Stomach (tissue), 9 donors: ENCODE results near the gene NALCN. TPM values are rescaled to one million over a fixed set of nuclear protein-coding genes. Genes with fewer than 3 reads are reported as not detected.

Experiments used
- DNase-seq, 2 donors: peaks; one replicate each; pipeline versions ENCODE4 v3.0.0 to v3.0.0-alpha.2; 2013 to 2019
- H3K27ac ChIP-seq, 5 donors: fragments of 200-600 bp in 4 of 5; sonication (generic) in 4 of 5; one replicate each; pipeline ENCODE4 v1.5.1; 2013 to 2019; ENCODE audit warnings: mild to moderate bottlenecking in 1 of 5, moderate library complexity in 1 of 5
- H3K27me3 ChIP-seq, 3 donors: fragments of 200-600 bp; sonication (generic); one replicate each; pipeline ENCODE4 v1.5.1; 2017 to 2019; ENCODE audit warnings: mixed run types in 1 of 3
- H3K36me3 ChIP-seq, 4 donors: fragments of 200-600 bp; sonication (generic); 1 replicate in 3 of 4; 2 replicates in 1 of 4; pipeline ENCODE4 v1.5.1; 2016 to 2019
- H3K4me1 ChIP-seq, 4 donors: fragments of 200-600 bp; sonication (generic); one replicate each; pipeline ENCODE4 v1.5.1; 2016 to 2019
- H3K4me3 ChIP-seq, 4 donors: fragments of 200-600 bp; sonication (generic) in 3 of 4; one replicate each; pipeline ENCODE4 v1.5.1; 2016 to 2019; ENCODE audit warnings: mild to moderate bottlenecking in 1 of 4
- H3K9me3 ChIP-seq, 4 donors: fragments of 200-600 bp; sonication (generic); one replicate each; pipeline ENCODE4 v1.5.1; 2016 to 2019
- CTCF ChIP-seq, 7 experiments: fragments of 450-650 bp in 4 of 7; fragments of 200-600 bp in 3 of 7; sonication (generic) in 3 of 7; IDR thresholded peaks; one replicate each; pipeline ENCODE4 v1.5.1; 2016 to 2019; ENCODE audit warnings: antibody characterized with exemption in 7 of 7, control low read depth in 2 of 7, mild to moderate bottlenecking in 1 of 7
- EP300 ChIP-seq: sonication (generic); formaldehyde crosslinking; IDR thresholded peaks from one replicate; pipeline ENCODE4 v1.6.1; 2017; ENCODE audit warnings: antibody characterized with exemption
- POLR2A ChIP-seq, 4 donors: fragments of 450-650 bp; IDR thresholded peaks; one replicate each; pipeline ENCODE4 v1.6.1; 2016; ENCODE audit warnings: antibody characterized with exemption in 4 of 4, control low read depth in 2 of 4, mild to moderate bottlenecking in 1 of 4, moderate library complexity in 1 of 4
- POLR2AphosphoS5 ChIP-seq, 3 donors: sonication (generic); formaldehyde crosslinking; IDR thresholded peaks; one replicate each; pipeline ENCODE4 v1.6.1; 2016; ENCODE audit warnings: antibody characterized with exemption in 3 of 3
- WGBS, 5 donors: extraction: QIAGEN DNeasy Blood & Tissue Kit in 3 of 5; methylation state at CpG; one replicate each; pipeline versions ENCODE4 v1.1.5 to v1.1.7; 2013 to 2018; 5-methylcytosine and 5-hydroxymethylcytosine counted together
- intact Hi-C: fragments of 100-400 bp; cut with DNase I; formaldehyde crosslinking; loops from one replicate; pipeline ENCODE4 v1.15.1; 2023; ENCODE audit warnings: low total_unique reads
- polyA plus RNA-seq, 3 donors: library from polyadenylated mRNA; stranded (reverse); fragments of 200-250 nt; gene quantifications; one replicate each; pipeline ENCODE4 v1.2.3, GENCODE V29; 2013
- total RNA-seq, 5 donors: library from RNA; depleted of rRNA; stranded (reverse); fragments of >200 nt; gene quantifications; one replicate each; pipeline versions ENCODE4 v1.1.0 to v1.2.3, GENCODE V29; 2014 to 2016
- donor health status: healthy with polysubstance abuse.
- donor health status: Bipolar disorder and iron deficiency.
- donor health status: healthy.

Gene NALCN
- total and polyA plus RNA-seq, 8 donors: 0.15 to 2.9 (median 1.2) TPM; not detected in 2

GRCh38 chr13:101267656-101268055 is 148.7 kb downstream of the NALCN start:
- H3K4me1 ChIP-seq: no peaks in the 10 kb centered on the region
- no peaks in the 10 kb centered on the region for H3K27me3 ChIP-seq
- H3K27ac ChIP-seq: no peak overlapping the region
- intact Hi-C loops: no loop called here
- no peak overlapping the region for H3K4me3 ChIP-seq
- H3K9me3 ChIP-seq: no peaks in the 10 kb centered on the region
- H3K36me3 ChIP-seq: no peaks in the 10 kb centered on the region
- DNase-seq: no peak
- WGBS, 5 donors: 82 to 92% (median 87%) methylated on average over 4 to 5 of the region's 5 CpGs
- TF ChIP-seq CTCF (IDR thresholded peaks at IDR 0.05): no peak
- no peak for TF ChIP-seq POLR2AphosphoS5 (IDR thresholded peaks at IDR 0.05)
- TF ChIP-seq EP300: no peak
- no peak for TF ChIP-seq POLR2A (IDR thresholded peaks at IDR 0.05)

- Histone ChIP-seq H3K4me1 (no peaks in the 10 kb centered on the region), H3K27ac (no peak overlapping the region), H3K36me3 (no peaks in the 10 kb centered on the region), H3K27me3 (no peaks in the 10 kb centered on the region), H3K9me3 (no peaks in the 10 kb centered on the region), H3K4me3 (no peak overlapping the region)
- TF ChIP-seq CTCF (IDR thresholded peaks at IDR 0.05) (no peak), POLR2AphosphoS5 (IDR thresholded peaks at IDR 0.05) (no peak)
- 69 to 76% (median 73%) methylated on average over 3 of the region's 3 CpGs for WGBS, 5 donors
- DNase-seq: no peak
- intact Hi-C loops: no loop called here
These were observed 150.4 kb downstream of the NALCN start for GRCh38 chr13:101265934-101266333.

GRCh38 chr13:101264931-101265330 is 151.4 kb downstream of the NALCN start:
- H3K9me3 ChIP-seq: no peaks in the 10 kb centered on the region
- no peaks in the 10 kb centered on the region for H3K4me1 ChIP-seq
- H3K4me3 ChIP-seq: no peak overlapping the region
- TF ChIP-seq POLR2AphosphoS5 (IDR thresholded peaks at IDR 0.05) (no peak), EP300 (no peak), POLR2A (IDR thresholded peaks at IDR 0.05) (no peak), CTCF (IDR thresholded peaks at IDR 0.05) (no peak)
- 48 to 63% (median 59%) methylated on average over 2 of the region's 2 CpGs for WGBS, 5 donors
- no peaks in the 10 kb centered on the region for H3K27me3 ChIP-seq
- intact Hi-C loops: no loop called here
- no peak for DNase-seq
- no peaks in the 10 kb centered on the region for H3K36me3 ChIP-seq
- no peak overlapping the region for H3K27ac ChIP-seq

- no peak overlapping the region for H3K27ac ChIP-seq
- WGBS, 5 donors: 73 to 84% (median 78%) methylated on average over 2 of the region's 2 CpGs
- H3K36me3 ChIP-seq: no peaks in the 10 kb centered on the region
- H3K4me1 ChIP-seq: no peaks in the 10 kb centered on the region
- H3K9me3 ChIP-seq: no peaks in the 10 kb centered on the region
- no peak for DNase-seq
- intact Hi-C loops: no loop called here
- H3K4me3 ChIP-seq: no peak overlapping the region
- H3K27me3 ChIP-seq: no peaks in the 10 kb centered on the region
- TF ChIP-seq POLR2AphosphoS5 (IDR thresholded peaks at IDR 0.05) (no peak), POLR2A (IDR thresholded peaks at IDR 0.05) (no peak), EP300 (no peak), CTCF (IDR thresholded peaks at IDR 0.05) (no peak)
These were observed 154.0 kb downstream of the NALCN start for GRCh38 chr13:101262306-101262705.
